Fibroblast of lung (primary cell): Measurements from ENCODE around the gene SRP9. TPM values are rescaled to one million over a fixed set of nuclear protein-coding genes. Genes with fewer than 3 reads are reported as not detected.
A peak's percentile ranks its signal among the peaks of the same experiment; 100 is the strongest.

Experiments
- DNase-seq, 2 donors: peaks; one replicate each; pipeline versions ENCODE4 v3.0.0 to v3.0.0-alpha.2; 2010; ENCODE audit warnings: low read depth in 2 of 2
- H2AFZ ChIP-seq: 2 replicates; pipeline ENCODE4 v1.5.1; 2012; ENCODE audit warnings: low read length, control low read depth, inconsistent platforms
- H3K27ac ChIP-seq: 2 replicates; pipeline ENCODE4 v1.5.1; 2011; ENCODE audit warnings: low read length, control low read depth; ENCODE audit not compliant: insufficient read depth
- H3K27me3 ChIP-seq: 2 replicates; pipeline ENCODE4 v1.5.1; 2011; ENCODE audit warnings: mild to moderate bottlenecking, low read length; ENCODE audit not compliant: control insufficient read depth, insufficient read depth
- H3K36me3 ChIP-seq: 2 replicates; pipeline ENCODE4 v1.5.1; 2011; ENCODE audit warnings: low read length; ENCODE audit not compliant: control insufficient read depth, insufficient read depth
- H3K4me1 ChIP-seq: 2 replicates; pipeline ENCODE4 v1.5.1; 2011; ENCODE audit warnings: low read length; ENCODE audit not compliant: control insufficient read depth, insufficient read depth; ENCODE audit errors: extremely low read depth
- H3K4me2 ChIP-seq: 2 replicates; pipeline ENCODE4 v1.5.1; 2011; ENCODE audit warnings: low read length, control low read depth; ENCODE audit not compliant: insufficient read depth; ENCODE audit errors: extremely low read depth
- H3K4me3 ChIP-seq, 4 experiments: fragments of 200-600 bp in 1 of 4; sonication (generic) in 1 of 4; replicated peaks in 1 of 4; 2 replicates each; pipeline ENCODE4 v1.5.1; 2011 to 2016; ENCODE audit warnings: low read length in 4 of 4, low read depth in 3 of 4, mild to moderate bottlenecking in 3 of 4, control low read depth in 2 of 4, inconsistent platforms in 1 of 4, mixed read lengths in 1 of 4; ENCODE audit not compliant: insufficient read depth in 1 of 4; ENCODE audit errors: control extremely low read depth in 1 of 4
- H3K79me2 ChIP-seq: 2 replicates; pipeline ENCODE4 v1.5.1; 2012; ENCODE audit warnings: mild to moderate bottlenecking, low read length, inconsistent platforms; ENCODE audit not compliant: control insufficient read depth, insufficient read depth
- H3K9ac ChIP-seq: 2 replicates; pipeline ENCODE4 v1.5.1; 2011; ENCODE audit warnings: mild to moderate bottlenecking, low read length, control low read depth; ENCODE audit not compliant: insufficient read depth
- H3K9me3 ChIP-seq: 2 replicates; pipeline ENCODE4 v1.5.1; 2012; ENCODE audit warnings: low read depth, low read length; ENCODE audit not compliant: control insufficient read depth, insufficient read depth
- H4K20me1 ChIP-seq: 2 replicates; pipeline ENCODE4 v1.5.1; 2011; ENCODE audit warnings: low read length; ENCODE audit not compliant: control insufficient read depth, insufficient read depth; ENCODE audit errors: extremely low read depth
- CTCF ChIP-seq, 2 donors: IDR thresholded peaks in 1 of 2; conservative IDR thresholded peaks in 1 of 2; 1 replicate in 1 of 2; 2 replicates in 1 of 2; pipeline ENCODE4 v1.5.1; 2011 to 2012; ENCODE audit warnings: low read length in 2 of 2, control low read depth in 1 of 2, inconsistent platforms in 1 of 2, low read depth in 1 of 2, mild to moderate bottlenecking in 1 of 2
- EZH2 ChIP-seq: IDR thresholded peaks from 2 replicates; pipeline ENCODE4 v1.5.1; 2012; ENCODE audit warnings: low read length, control low read depth, mild to moderate bottlenecking; ENCODE audit errors: missing control alignments
- polyA plus RNA-seq, 2 donors: library from polyadenylated mRNA; depleted of rRNA in 1 of 2; stranded (reverse) in 1 of 2; unstranded in 1 of 2; fragments of >200 nt; gene quantifications; 2 replicates each; pipeline ENCODE4 v1.2.1, GENCODE V29; 2011 to 2012; ENCODE audit warnings: missing spikeins in 1 of 2
- total RNA-seq: library from RNA; depleted of rRNA; stranded (reverse); fragments of >200 nt; gene quantifications from 2 replicates; pipeline ENCODE4 v1.2.1, GENCODE V29; 2014

The SRP9 gene
- total and polyA plus RNA-seq, 2 donors (not counting 1 experiment from before 2014, with no cell fraction given), result 202 to 442 TPM

- H3K9ac ChIP-seq, result no peak overlapping the region
- no peak overlapping the region for H3K4me2 ChIP-seq
- DNase-seq, result no peak
- no peaks in the 10 kb centered on the region for H3K36me3 ChIP-seq
- peaks cover 18% of the 10 kb centered on the region for H3K4me1 ChIP-seq
- no peaks in the 10 kb centered on the region for H3K9me3 ChIP-seq
- H3K79me2 ChIP-seq, result no peaks in the 10 kb centered on the region
- H3K27me3 ChIP-seq, result no peaks in the 10 kb centered on the region
- H4K20me1 ChIP-seq, result no peaks in the 10 kb centered on the region
- no peak for TF ChIP-seq EZH2
- no peak for TF ChIP-seq CTCF (conservative IDR thresholded peaks at IDR 0.05 in 1 of 2, IDR thresholded peaks at IDR 0.05 in 1 of 2; ENCODE audit: low read depth in 1 of 2, low read length in 2 of 2)
- no peak overlapping the region for H3K27ac ChIP-seq
- no peak overlapping the region for H3K4me3 ChIP-seq
- no peak overlapping the region for H2AFZ ChIP-seq
These were observed 40.6 kb downstream of the SRP9 start for GRCh38 chr1:225818229-225818628.

GRCh38 chr1:225819346-225820192 is 41.9 kb downstream of the SRP9 start:
- Histone ChIP-seq H3K27ac (no peak overlapping the region), H3K9ac (no peak overlapping the region), H3K79me2 (no peaks in the 10 kb centered on the region), H3K4me1 (peaks cover 16% of the 10 kb centered on the region), H3K36me3 (no peaks in the 10 kb centered on the region), H3K4me2 (no peak overlapping the region), H2AFZ (no peak overlapping the region), H3K9me3 (no peaks in the 10 kb centered on the region), H4K20me1 (no peaks in the 10 kb centered on the region), H3K27me3 (no peaks in the 10 kb centered on the region), H3K4me3 (no peak overlapping the region)
- no peak for TF ChIP-seq EZH2
- peak in 1 of 2 donors; percentile 54 for DNase-seq

- no peak overlapping the region for H3K4me3 ChIP-seq
- TF ChIP-seq CTCF (conservative IDR thresholded peaks at IDR 0.05 in 1 of 2, IDR thresholded peaks at IDR 0.05 in 1 of 2; ENCODE audit: low read depth in 1 of 2, low read length in 2 of 2) (no peak), EZH2 (no peak)
- H3K27ac ChIP-seq, result no peak overlapping the region
- H3K9me3 ChIP-seq, result no peaks in the 10 kb centered on the region
- no peak overlapping the region for H2AFZ ChIP-seq
- no peaks in the 10 kb centered on the region for H3K36me3 ChIP-seq
- H3K4me2 ChIP-seq, result no peak overlapping the region
- H3K27me3 ChIP-seq, result no peaks in the 10 kb centered on the region
- DNase-seq, result peak in 1 of 2 donors; percentile 54
- H3K9ac ChIP-seq, result no peak overlapping the region
- H3K79me2 ChIP-seq, result no peaks in the 10 kb centered on the region
- H3K4me1 ChIP-seq, result peaks cover 15% of the 10 kb centered on the region
- H4K20me1 ChIP-seq, result no peaks in the 10 kb centered on the region
These were observed 43.0 kb downstream of the SRP9 start for GRCh38 chr1:225820522-225821120.
